ACC112 (cell line): ENCODE data around the gene CRAMP1.
"Not testable (repeated sequence)": the region's sequence is repeated elsewhere in the genome, so short reads cannot be mapped to it uniquely, and the experiment has no call there.

Experiments
- H2AFZ ChIP-seq: fragments of 200-600 bp; sonication (generic); one replicate; pipeline ENCODE4 v1.6.0; 2017; ENCODE audit warnings: antibody characterized with exemption, low read length; ENCODE audit not compliant: unreplicated experiment
- H3K27ac ChIP-seq: fragments of 200-600 bp; sonication (generic); 2 replicates; pipeline ENCODE4 v1.5.1; 2014; ENCODE audit warnings: low read depth, mild to moderate bottlenecking, antibody characterized with exemption, low read length, moderate library complexity
- H3K27me3 ChIP-seq: fragments of 200-600 bp; sonication (generic); 2 replicates; pipeline ENCODE4 v1.6.1; 2014; ENCODE audit warnings: mild to moderate bottlenecking, antibody characterized with exemption, low read length, moderate library complexity, mixed read lengths; ENCODE audit not compliant: insufficient read depth
- H3K36me3 ChIP-seq: fragments of 200-600 bp; sonication (generic); 2 replicates; pipeline ENCODE4 v1.6.1; 2016; ENCODE audit warnings: mild to moderate bottlenecking, antibody characterized with exemption, low read length, moderate library complexity, mixed read lengths; ENCODE audit not compliant: insufficient read depth
- H3K4me1 ChIP-seq: fragments of 200-600 bp; sonication (generic); one replicate; pipeline ENCODE4 v1.6.1; 2016; ENCODE audit warnings: low read length, mixed read lengths; ENCODE audit not compliant: insufficient read depth, unreplicated experiment, control insufficient read depth
- H3K4me3 ChIP-seq: fragments of 200-600 bp; sonication (generic); 2 replicates; pipeline ENCODE4 v1.5.1; 2014; ENCODE audit warnings: mild to moderate bottlenecking, low read depth, low read length
- H3K79me2 ChIP-seq: fragments of 200-600 bp; sonication (generic); one replicate; pipeline ENCODE4 v1.6.0; 2016; ENCODE audit warnings: low read length; ENCODE audit not compliant: control insufficient read depth, unreplicated experiment, insufficient read depth

CRAMP1 gene

GRCh38 chr16:1579214-1579613, 32.9 kb upstream of the CRAMP1 start:
- no peaks in the 10 kb centered on the region for H3K79me2 ChIP-seq
- H3K4me1 ChIP-seq, result no peaks in the 10 kb centered on the region
- H3K36me3 ChIP-seq, result no peaks in the 10 kb centered on the region
- no peak overlapping the region for H3K27ac ChIP-seq
- no peak overlapping the region for H3K4me3 ChIP-seq
- H3K27me3 ChIP-seq, result no peaks in the 10 kb centered on the region
- no peak overlapping the region for H2AFZ ChIP-seq

- Histone ChIP-seq H3K4me3 (no peak overlapping the region), H3K36me3 (no peaks in the 10 kb centered on the region), H3K27ac (no peak overlapping the region), H3K4me1 (no peaks in the 10 kb centered on the region), H3K79me2 (no peaks in the 10 kb centered on the region), H2AFZ (no peak overlapping the region), H3K27me3 (no peaks in the 10 kb centered on the region)
Measured at GRCh38 chr16:1580256-1580655, 31.9 kb upstream of the CRAMP1 start.

- Histone ChIP-seq H3K36me3 (no peaks in the 10 kb centered on the region), H3K27me3 (no peaks in the 10 kb centered on the region), H2AFZ (no peak overlapping the region), H3K79me2 (no peaks in the 10 kb centered on the region), H3K27ac (no peak overlapping the region), H3K4me1 (no peaks in the 10 kb centered on the region), H3K4me3 (no peak overlapping the region)
Measured at GRCh38 chr16:1580956-1581355, 31.2 kb upstream of the CRAMP1 start.

GRCh38 chr16:1581804-1582203, 30.4 kb upstream of the CRAMP1 start:
- Histone ChIP-seq H3K27ac (no peak overlapping the region), H2AFZ (no peak overlapping the region), H3K36me3 (no peaks in the 10 kb centered on the region), H3K79me2 (no peaks in the 10 kb centered on the region), H3K4me1 (no peaks in the 10 kb centered on the region), H3K4me3 (no peak overlapping the region), H3K27me3 (no peaks in the 10 kb centered on the region)

- H3K4me1 ChIP-seq, result no peaks in the 10 kb centered on the region
- H2AFZ ChIP-seq, result no peak overlapping the region
- no peaks in the 10 kb centered on the region for H3K79me2 ChIP-seq
- no peaks in the 10 kb centered on the region for H3K36me3 ChIP-seq
- no peaks in the 10 kb centered on the region for H3K27me3 ChIP-seq
- no peak overlapping the region for H3K27ac ChIP-seq
- no peak overlapping the region for H3K4me3 ChIP-seq
Measured at GRCh38 chr16:1583180-1583579, 29.0 kb upstream of the CRAMP1 start.

GRCh38 chr16:1584926-1585484, 27.2 kb upstream of the CRAMP1 start:
- Histone ChIP-seq H3K4me3 (no peak overlapping the region), H3K4me1 (no peaks in the 10 kb centered on the region), H3K79me2 (no peaks in the 10 kb centered on the region), H3K36me3 (no peaks in the 10 kb centered on the region), H3K27ac (no peak overlapping the region), H2AFZ (no peak overlapping the region), H3K27me3 (no peaks in the 10 kb centered on the region)

GRCh38 chr16:1590366-1590765, 21.8 kb upstream of the CRAMP1 start:
- no peaks in the 10 kb centered on the region for H3K36me3 ChIP-seq
- H3K4me3 ChIP-seq, result no peak overlapping the region
- H3K79me2 ChIP-seq, result no peaks in the 10 kb centered on the region
- H3K27me3 ChIP-seq, result no peaks in the 10 kb centered on the region
- H2AFZ ChIP-seq, result no peak overlapping the region
- H3K4me1 ChIP-seq, result no peaks in the 10 kb centered on the region
- H3K27ac ChIP-seq, result no peak overlapping the region

GRCh38 chr16:1590930-1591705, 21.0 kb upstream of the CRAMP1 start:
- H3K4me3 ChIP-seq, result no peak overlapping the region
- H2AFZ ChIP-seq, result no peak overlapping the region
- H3K27ac ChIP-seq, result no peak overlapping the region
- no peaks in the 10 kb centered on the region for H3K27me3 ChIP-seq
- H3K79me2 ChIP-seq, result no peaks in the 10 kb centered on the region
- H3K36me3 ChIP-seq, result no peaks in the 10 kb centered on the region
- H3K4me1 ChIP-seq, result no peaks in the 10 kb centered on the region

GRCh38 chr16:1592446-1592845, 19.7 kb upstream of the CRAMP1 start:
- no peak overlapping the region for H3K27ac ChIP-seq

GRCh38 chr16:1595511-1595910, 16.6 kb upstream of the CRAMP1 start:
- not testable (repeated sequence) for H3K4me3 ChIP-seq, H3K27me3 ChIP-seq, H3K36me3 ChIP-seq, H2AFZ ChIP-seq, H3K79me2 ChIP-seq, H3K4me1 ChIP-seq, H3K27ac ChIP-seq

More at GRCh38 chr16:1592446-1592845, 19.7 kb upstream of the CRAMP1 start:
- Histone ChIP-seq H3K4me1 (no peaks in the 10 kb centered on the region), H3K4me3 (no peak overlapping the region), H3K36me3 (no peaks in the 10 kb centered on the region), H2AFZ (no peak overlapping the region), H3K27me3 (no peaks in the 10 kb centered on the region), H3K79me2 (no peaks in the 10 kb centered on the region)

- Histone ChIP-seq H3K27ac (no peak overlapping the region), H3K4me3 (no peak overlapping the region), H3K27me3 (no peaks in the 10 kb centered on the region), H3K36me3 (no peaks in the 10 kb centered on the region), H3K79me2 (no peaks in the 10 kb centered on the region), H2AFZ (no peak overlapping the region), H3K4me1 (no peaks in the 10 kb centered on the region)
Measured at GRCh38 chr16:1596516-1596915, 15.6 kb upstream of the CRAMP1 start.
